Measurements from ENCODE around the gene MINK1.
A peak's percentile ranks its signal among the peaks of the same experiment; 100 is the strongest.

MINK1 gene

DNA sequence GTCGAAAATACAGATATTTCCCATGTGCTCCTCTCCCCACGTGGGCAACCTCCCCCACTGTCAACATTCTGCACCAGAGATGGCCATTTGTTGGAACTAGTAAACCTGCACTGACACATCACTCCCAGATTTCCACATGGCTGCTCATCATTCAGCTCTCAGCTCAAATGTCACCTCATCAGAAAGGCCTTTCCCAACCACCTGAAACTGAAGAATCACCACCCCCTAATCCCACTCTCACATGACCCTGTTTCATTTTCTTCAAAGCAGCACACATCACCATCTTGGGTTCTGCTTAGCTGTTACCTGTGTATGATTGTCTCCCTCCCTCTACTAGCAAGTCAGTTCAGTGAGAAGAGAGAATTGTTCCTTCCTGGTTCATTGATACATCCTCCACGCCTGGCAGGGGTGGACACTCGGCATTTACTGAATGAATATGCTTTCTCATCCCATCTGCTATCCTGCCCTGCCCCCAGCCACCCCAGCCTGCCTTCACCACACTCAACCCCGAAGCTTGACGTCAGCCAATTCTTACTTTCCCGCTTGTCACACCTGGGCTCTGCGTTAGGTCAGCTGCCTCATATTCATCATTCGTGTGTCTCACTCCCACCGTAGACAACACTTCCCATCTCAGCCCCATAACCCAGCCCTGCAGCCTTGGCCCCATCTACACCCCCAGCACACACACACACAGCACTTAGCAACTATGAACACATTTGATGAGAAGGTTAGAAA, 32.5 kb upstream of the MINK1 start:
- TF ChIP-seq, protein P1, sequence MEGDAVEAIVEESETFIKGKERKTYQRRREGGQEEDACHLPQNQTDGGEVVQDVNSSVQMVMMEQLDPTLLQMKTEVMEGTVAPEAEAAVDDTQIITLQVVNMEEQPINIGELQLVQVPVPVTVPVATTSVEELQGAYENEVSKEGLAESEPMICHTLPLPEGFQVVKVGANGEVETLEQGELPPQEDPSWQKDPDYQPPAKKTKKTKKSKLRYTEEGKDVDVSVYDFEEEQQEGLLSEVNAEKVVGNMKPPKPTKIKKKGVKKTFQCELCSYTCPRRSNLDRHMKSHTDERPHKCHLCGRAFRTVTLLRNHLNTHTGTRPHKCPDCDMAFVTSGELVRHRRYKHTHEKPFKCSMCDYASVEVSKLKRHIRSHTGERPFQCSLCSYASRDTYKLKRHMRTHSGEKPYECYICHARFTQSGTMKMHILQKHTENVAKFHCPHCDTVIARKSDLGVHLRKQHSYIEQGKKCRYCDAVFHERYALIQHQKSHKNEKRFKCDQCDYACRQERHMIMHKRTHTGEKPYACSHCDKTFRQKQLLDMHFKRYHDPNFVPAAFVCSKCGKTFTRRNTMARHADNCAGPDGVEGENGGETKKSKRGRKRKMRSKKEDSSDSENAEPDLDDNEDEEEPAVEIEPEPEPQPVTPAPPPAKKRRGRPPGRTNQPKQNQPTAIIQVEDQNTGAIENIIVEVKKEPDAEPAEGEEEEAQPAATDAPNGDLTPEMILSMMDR (IDR thresholded peaks at IDR 0.05; ENCODE audit: low read depth, low read length): no peak
- no peak for DNase-seq (ENCODE audit: low read depth in 2 of 2)

DNA sequence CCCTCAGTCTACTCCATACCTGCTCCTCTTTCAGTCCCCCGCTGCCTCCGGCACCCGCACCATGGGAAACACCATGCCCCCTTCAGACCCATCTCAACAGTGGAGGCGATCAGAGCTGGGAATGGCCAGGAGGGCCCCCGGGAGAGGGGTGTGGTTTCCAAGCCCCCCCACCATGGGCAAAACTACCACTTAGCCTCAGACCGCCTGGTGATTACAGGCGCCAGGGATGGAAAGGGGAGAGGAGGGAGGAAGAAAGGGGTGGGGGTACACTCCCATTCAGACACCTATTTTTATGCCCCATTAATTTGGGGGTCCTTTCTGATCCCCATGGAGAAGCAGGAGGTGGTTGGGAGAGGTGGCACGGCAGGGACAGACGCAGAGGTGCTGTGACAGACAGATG, 30.9 kb upstream of the MINK1 start, which contains the start of gene C17orf114:
Gene C17orf114, minus strand, starts transcription at position 101 of the 400 bp plus-strand sequence.
- no peak for DNase-seq (ENCODE audit: low read depth in 2 of 2)
- TF ChIP-seq, protein P1 (IDR thresholded peaks at IDR 0.05; ENCODE audit: low read depth, low read length): no peak
- H3K4me3 ChIP-seq (replicated peaks in 1 of 2; ENCODE audit: low read depth in 2 of 2, low read length in 2 of 2): no peak within 1 kb of the TSS

More for the DNA sequence above, 32.5 kb upstream of the MINK1 start:
- H3K4me3 ChIP-seq (replicated peaks in 1 of 2; ENCODE audit: low read depth in 2 of 2, low read length in 2 of 2): no peak overlapping the region

DNA sequence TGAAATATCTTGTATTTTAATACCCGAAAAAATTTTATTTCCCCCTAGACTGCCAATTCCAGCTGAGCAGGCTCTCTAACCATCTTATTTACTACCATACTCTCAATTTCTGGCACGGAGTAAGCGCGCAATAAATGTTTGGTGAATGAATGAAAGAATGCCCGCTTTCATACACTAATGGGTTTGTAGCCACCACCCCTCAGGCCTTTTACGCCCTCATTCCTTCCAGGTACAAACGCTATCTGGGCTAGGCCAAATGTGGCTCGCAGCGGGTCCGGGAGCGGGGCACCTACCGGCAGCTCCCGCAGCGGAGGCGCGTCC, 26.7 kb upstream of the MINK1 start:
- TF ChIP-seq, protein P1 (IDR thresholded peaks at IDR 0.05; ENCODE audit: low read depth, low read length): no peak
- H3K4me3 ChIP-seq (replicated peaks in 1 of 2; ENCODE audit: low read depth in 2 of 2, low read length in 2 of 2): peak overlapping the region; percentile 50 to 69
- DNase-seq (ENCODE audit: low read depth in 2 of 2): peak in 1 of 2 donors; percentile 25

GRCh38 chr17:4806777-4807604, 26.1 kb upstream of the MINK1 start, which contains the start of gene PLD2:
TSS of gene PLD2 (plus strand) at chr17:4807152. CDS start at chr17:4807773, 621 bp downstream.
- TF ChIP-seq, protein P1 (IDR thresholded peaks at IDR 0.05; ENCODE audit: low read depth, low read length): no peak

GRCh38 chr17:4807605-4808377, 25.3 kb upstream of the MINK1 start:
- TF ChIP-seq, protein P1 (IDR thresholded peaks at IDR 0.05; ENCODE audit: low read depth, low read length): no peak
- DNase-seq (ENCODE audit: low read depth in 2 of 2): no peak
- H3K4me3 ChIP-seq (replicated peaks in 1 of 2; ENCODE audit: low read depth in 2 of 2, low read length in 2 of 2): peak overlapping the region; percentile 74 to 75

More at GRCh38 chr17:4806777-4807604, 26.1 kb upstream of the MINK1 start, which contains the start of gene PLD2:
- peak; percentile 67 to 80 for DNase-seq (ENCODE audit: low read depth in 2 of 2)
- peak within 1 kb of the TSS; percentile 74 to 75 for H3K4me3 ChIP-seq (replicated peaks in 1 of 2; ENCODE audit: low read depth in 2 of 2, low read length in 2 of 2)

- no peak overlapping the region for H3K4me3 ChIP-seq (replicated peaks in 1 of 2; ENCODE audit: low read depth in 2 of 2, low read length in 2 of 2)
- DNase-seq (ENCODE audit: low read depth in 2 of 2): peak in 1 of 2 donors; percentile 63
Measured at GRCh38 chr17:4808378-4808767, 24.8 kb upstream of the MINK1 start.

More at GRCh38 chr17:4808378-4808767, 24.8 kb upstream of the MINK1 start:
- TF ChIP-seq, protein P1 (IDR thresholded peaks at IDR 0.05; ENCODE audit: low read depth, low read length): no peak
